Vagina (tissue), 2 donors: ENCODE results near the gene PPP4R3A. TPM values are rescaled to one million over a fixed set of nuclear protein-coding genes. Genes with fewer than 3 reads are reported as not detected.

ENCODE experiments used
- DNase-seq, 2 donors: peaks; one replicate each; pipeline ENCODE4 v3.0.0-alpha.2; 2017; ENCODE audit errors: extremely low spot score in 2 of 2
- H3K27ac ChIP-seq: fragments of 200-600 bp; sonication (generic); one replicate; pipeline ENCODE4 v1.5.1; 2019
- H3K27me3 ChIP-seq: fragments of 200-600 bp; sonication (generic); one replicate; pipeline ENCODE4 v1.5.1; 2019
- H3K36me3 ChIP-seq, 2 donors: fragments of 200-600 bp; sonication (generic); one replicate each; pipeline ENCODE4 v1.5.1; 2017 to 2019
- H3K4me1 ChIP-seq: fragments of 200-600 bp; sonication (generic); one replicate; pipeline ENCODE4 v1.5.1; 2019
- H3K4me3 ChIP-seq, 2 donors: fragments of 200-600 bp; sonication (generic); 1 replicate in 1 of 2; 2 replicates in 1 of 2; pipeline ENCODE4 v1.5.1; 2016 to 2019
- H3K9me3 ChIP-seq: fragments of 200-600 bp; sonication (generic); one replicate; pipeline ENCODE4 v1.5.1; 2019
- POLR2A ChIP-seq, 2 donors: fragments of 450-650 bp; IDR thresholded peaks; one replicate each; pipeline ENCODE4 v1.6.1; 2017; ENCODE audit warnings: antibody characterized with exemption in 2 of 2, mild to moderate bottlenecking in 2 of 2, moderate library complexity in 2 of 2
- POLR2AphosphoS5 ChIP-seq, 2 donors: sonication (generic); formaldehyde crosslinking; IDR thresholded peaks; one replicate each; pipeline ENCODE4 v1.9.0; 2017; ENCODE audit warnings: antibody characterized with exemption in 2 of 2, mild to moderate bottlenecking in 2 of 2, low read depth in 1 of 2; ENCODE audit not compliant: insufficient read depth in 1 of 2
- intact Hi-C: fragments of 100-400 bp; cut with DNase I; formaldehyde crosslinking; loops from one replicate; pipeline ENCODE4 v1.15.1; 2023
- total RNA-seq: library from RNA; depleted of rRNA; stranded (reverse); fragments of >200 nt; gene quantifications from one replicate; pipeline ENCODE4 v1.2.3, GENCODE V29; 2016
- TF ChIP-seq, protein P1 (sequence below), 3 experiments: fragments of 450-650 bp in 2 of 3; fragments of 200-600 bp in 1 of 3; sonication (generic) in 1 of 3; IDR thresholded peaks; one replicate each; pipeline ENCODE4 v1.5.1; 2017 to 2019; ENCODE audit warnings: antibody characterized with exemption in 3 of 3, mild to moderate bottlenecking in 2 of 3, moderate library complexity in 2 of 3

The PPP4R3A gene
- total RNA-seq, 1 donor from 2014 or later, result 61.6 TPM

DNA sequence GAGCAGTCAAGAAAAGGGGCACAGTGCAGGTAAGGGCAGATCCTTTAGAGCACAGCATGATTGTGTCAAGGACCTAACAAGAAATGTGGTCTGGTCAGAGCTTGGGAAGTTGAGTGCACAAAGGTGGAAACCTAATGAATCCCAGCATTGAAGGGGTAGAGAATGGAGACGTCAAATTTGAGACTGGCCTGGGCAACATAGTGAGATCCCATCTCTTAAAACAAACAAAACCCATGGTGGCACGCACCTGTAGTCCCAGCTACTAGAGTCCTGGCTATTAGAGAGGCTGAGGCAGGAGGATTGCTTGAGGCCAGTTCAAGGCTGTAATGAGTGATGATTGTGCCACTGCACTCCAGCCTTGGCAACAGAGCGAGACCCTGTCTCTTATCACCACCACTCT, 55.5 kb downstream of the PPP4R3A start:
- H3K4me3 ChIP-seq, result no peak overlapping the region
- no peak for DNase-seq
- TF ChIP-seq, protein P1, sequence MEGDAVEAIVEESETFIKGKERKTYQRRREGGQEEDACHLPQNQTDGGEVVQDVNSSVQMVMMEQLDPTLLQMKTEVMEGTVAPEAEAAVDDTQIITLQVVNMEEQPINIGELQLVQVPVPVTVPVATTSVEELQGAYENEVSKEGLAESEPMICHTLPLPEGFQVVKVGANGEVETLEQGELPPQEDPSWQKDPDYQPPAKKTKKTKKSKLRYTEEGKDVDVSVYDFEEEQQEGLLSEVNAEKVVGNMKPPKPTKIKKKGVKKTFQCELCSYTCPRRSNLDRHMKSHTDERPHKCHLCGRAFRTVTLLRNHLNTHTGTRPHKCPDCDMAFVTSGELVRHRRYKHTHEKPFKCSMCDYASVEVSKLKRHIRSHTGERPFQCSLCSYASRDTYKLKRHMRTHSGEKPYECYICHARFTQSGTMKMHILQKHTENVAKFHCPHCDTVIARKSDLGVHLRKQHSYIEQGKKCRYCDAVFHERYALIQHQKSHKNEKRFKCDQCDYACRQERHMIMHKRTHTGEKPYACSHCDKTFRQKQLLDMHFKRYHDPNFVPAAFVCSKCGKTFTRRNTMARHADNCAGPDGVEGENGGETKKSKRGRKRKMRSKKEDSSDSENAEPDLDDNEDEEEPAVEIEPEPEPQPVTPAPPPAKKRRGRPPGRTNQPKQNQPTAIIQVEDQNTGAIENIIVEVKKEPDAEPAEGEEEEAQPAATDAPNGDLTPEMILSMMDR (IDR thresholded peaks at IDR 0.05), result no peak
- no peak for TF ChIP-seq POLR2AphosphoS5 (IDR thresholded peaks at IDR 0.05; ENCODE audit: insufficient read depth in 1 of 2, low read depth in 1 of 2)
- TF ChIP-seq POLR2A (IDR thresholded peaks at IDR 0.05), result no peak
- peaks cover 0 to 34% of the 10 kb centered on the region in 2 donors for H3K36me3 ChIP-seq
- no peaks in the 10 kb centered on the region for H3K4me1 ChIP-seq
- no peaks in the 10 kb centered on the region for H3K27me3 ChIP-seq
- H3K27ac ChIP-seq, result no peak overlapping the region
- intact Hi-C loops, result no loop called here
- no peaks in the 10 kb centered on the region for H3K9me3 ChIP-seq

DNA sequence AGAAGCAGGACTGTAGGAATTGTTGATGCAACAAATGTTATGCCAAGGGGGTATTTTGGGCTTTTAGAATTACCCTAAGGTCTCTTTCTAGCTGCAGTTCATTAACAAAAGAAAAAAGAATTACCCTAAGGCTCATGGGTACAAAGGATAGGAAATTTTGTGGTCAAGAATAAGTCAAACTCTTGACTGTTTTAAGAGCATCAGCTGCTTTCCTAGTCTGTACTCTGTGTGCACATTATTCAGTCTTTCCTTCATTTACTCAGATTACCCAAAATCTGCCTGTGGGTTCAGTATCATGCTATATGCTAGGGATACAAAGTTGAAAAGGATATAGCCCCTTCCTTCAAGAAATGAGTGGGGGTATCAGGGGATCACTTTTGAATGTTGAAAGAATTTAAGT, 56.0 kb downstream of the PPP4R3A start:
- H3K4me3 ChIP-seq, result no peak overlapping the region
- no peaks in the 10 kb centered on the region for H3K27me3 ChIP-seq
- peaks cover 0 to 30% of the 10 kb centered on the region in 2 donors for H3K36me3 ChIP-seq
- intact Hi-C loops, result no loop called here
- no peak for DNase-seq
- H3K9me3 ChIP-seq, result no peaks in the 10 kb centered on the region
- TF ChIP-seq POLR2A (IDR thresholded peaks at IDR 0.05) (no peak), POLR2AphosphoS5 (IDR thresholded peaks at IDR 0.05; ENCODE audit: insufficient read depth in 1 of 2, low read depth in 1 of 2) (no peak)
- TF ChIP-seq, protein P1 (IDR thresholded peaks at IDR 0.05), result no peak
- no peak overlapping the region for H3K27ac ChIP-seq
- no peaks in the 10 kb centered on the region for H3K4me1 ChIP-seq

DNA sequence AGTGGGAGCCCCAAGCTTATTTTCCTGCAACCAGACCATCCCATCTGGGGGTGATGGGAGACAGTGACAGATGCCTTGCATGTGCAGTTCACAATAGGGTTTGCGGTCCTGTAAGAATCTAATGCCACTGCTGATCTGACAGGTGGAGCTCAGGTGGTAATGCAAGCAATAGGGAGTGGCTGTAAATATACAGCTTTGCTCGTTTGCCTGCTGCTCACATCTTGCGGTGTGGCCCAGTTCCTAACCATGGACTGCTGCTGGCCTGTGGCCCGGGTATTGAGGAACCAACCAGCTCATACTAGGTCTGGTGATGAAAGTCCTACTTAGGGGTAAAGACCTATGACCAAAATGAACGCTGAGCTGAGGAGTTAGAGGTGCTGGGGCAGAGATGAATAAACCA, 56.4 kb downstream of the PPP4R3A start:
- DNase-seq, result no peak
- no peaks in the 10 kb centered on the region for H3K9me3 ChIP-seq
- intact Hi-C loops, result no loop called here
- peaks cover 0 to 26% of the 10 kb centered on the region in 2 donors for H3K36me3 ChIP-seq
- no peak overlapping the region for H3K4me3 ChIP-seq
- no peaks in the 10 kb centered on the region for H3K4me1 ChIP-seq
- no peaks in the 10 kb centered on the region for H3K27me3 ChIP-seq
- TF ChIP-seq POLR2A (IDR thresholded peaks at IDR 0.05), result no peak
- TF ChIP-seq, protein P1 (IDR thresholded peaks at IDR 0.05), result no peak
- no peak for TF ChIP-seq POLR2AphosphoS5 (IDR thresholded peaks at IDR 0.05; ENCODE audit: insufficient read depth in 1 of 2, low read depth in 1 of 2)
- no peak overlapping the region for H3K27ac ChIP-seq

DNA sequence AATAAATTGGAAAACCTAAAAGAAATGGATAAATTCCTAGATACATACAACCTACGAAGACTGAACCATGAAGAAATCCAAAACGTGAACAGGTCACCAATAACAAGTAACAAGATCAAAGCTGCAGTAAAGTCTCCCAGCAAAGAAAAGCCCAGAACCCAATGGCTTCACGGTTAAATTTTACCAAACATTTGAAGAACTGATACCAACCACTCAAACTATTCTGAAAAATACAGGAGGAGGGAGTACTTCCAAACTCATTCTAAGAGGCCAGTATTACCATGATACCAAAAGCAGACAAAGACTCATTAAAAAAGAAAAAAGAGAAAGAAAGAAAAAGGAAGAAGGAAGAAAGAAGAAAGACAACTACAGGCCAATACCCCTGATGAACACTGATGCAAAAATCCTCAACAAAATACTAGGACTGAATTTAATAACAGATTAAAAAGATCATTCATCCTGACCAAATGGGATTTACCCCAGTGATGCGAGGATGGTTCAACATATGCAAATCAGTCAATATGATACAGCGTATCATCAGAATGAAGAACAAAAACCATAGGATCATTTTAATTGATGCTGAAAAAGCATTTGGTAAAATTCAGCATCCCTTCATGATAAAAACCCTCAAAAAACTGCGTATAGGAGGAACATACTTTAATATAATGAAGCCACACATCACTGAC, 65.6 kb downstream of the PPP4R3A start:
- no peak for DNase-seq
- H3K27ac ChIP-seq, result no peak overlapping the region
- no peak overlapping the region for H3K4me3 ChIP-seq
- no peaks in the 10 kb centered on the region for H3K27me3 ChIP-seq
- H3K9me3 ChIP-seq, result no peaks in the 10 kb centered on the region
- no peaks in the 10 kb centered on the region for H3K4me1 ChIP-seq
- no peaks in the 10 kb centered on the region for H3K36me3 ChIP-seq
- TF ChIP-seq POLR2AphosphoS5 (IDR thresholded peaks at IDR 0.05; ENCODE audit: insufficient read depth in 1 of 2, low read depth in 1 of 2) (no peak), POLR2A (IDR thresholded peaks at IDR 0.05) (no peak)
- TF ChIP-seq, protein P1 (IDR thresholded peaks at IDR 0.05), result no peak
- intact Hi-C loops, result no loop called here

DNA sequence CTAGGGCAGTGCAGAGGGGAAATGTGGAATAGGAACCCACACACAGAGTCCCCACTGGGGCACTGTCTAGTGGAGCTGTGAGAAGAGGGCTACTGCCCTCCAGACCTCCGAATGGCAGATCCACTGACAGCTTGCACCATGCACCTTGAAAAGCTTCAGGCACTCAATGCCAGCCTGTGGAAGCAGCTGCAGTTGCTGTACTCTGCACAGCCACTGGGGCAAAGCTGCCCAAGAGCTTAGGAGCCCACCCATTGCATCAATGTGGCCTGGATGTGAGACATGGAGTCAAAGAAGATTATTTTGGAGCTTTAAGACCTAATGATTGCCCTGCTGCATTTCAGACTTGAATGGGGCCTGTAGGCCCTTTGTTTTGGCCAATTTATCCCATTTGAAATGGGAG, 70.8 kb downstream of the PPP4R3A start:
- H3K9me3 ChIP-seq, result no peaks in the 10 kb centered on the region
- H3K27ac ChIP-seq, result no peak overlapping the region
- no peaks in the 10 kb centered on the region for H3K4me1 ChIP-seq
- intact Hi-C loops, result no loop called here
- no peak overlapping the region for H3K4me3 ChIP-seq
- no peak for DNase-seq
- no peaks in the 10 kb centered on the region for H3K36me3 ChIP-seq
- no peaks in the 10 kb centered on the region for H3K27me3 ChIP-seq
- no peak for TF ChIP-seq POLR2A (IDR thresholded peaks at IDR 0.05)
